Measurements from ENCODE around the gene CBLN1.

Gene CBLN1

GRCh38 chr16:49280841-49281371 lies 732 bp downstream of the CBLN1 start:
- ChIA-PET POLR2A (no interaction called here), CTCF (no interaction called here)
- DNase-seq (ENCODE audit: extremely low spot score), result no peak

GRCh38 chr16:49280105-49280741 lies 1.4 kb downstream of the CBLN1 start:
- no peak for TF ChIP-seq L3MBTL2 (conservative IDR thresholded peaks at IDR 0.05)
- TF ChIP-seq SUZ12 (IDR thresholded peaks at IDR 0.05), result no peak
- no peak for TF ChIP-seq FOXK2 (IDR thresholded peaks at IDR 0.05)
- TF ChIP-seq LEF1 (IDR thresholded peaks at IDR 0.05; ENCODE audit: borderline replicate concordance), result no peak
- no peak for TF ChIP-seq NFRKB (IDR thresholded peaks at IDR 0.05)
- no peak for TF ChIP-seq ZNF384 (IDR thresholded peaks at IDR 0.05)
- TF ChIP-seq HDGF (IDR thresholded peaks at IDR 0.05; ENCODE audit: borderline replicate concordance), result no peak
- TF ChIP-seq ARNT (IDR thresholded peaks at IDR 0.05), result no peak
- TF ChIP-seq CTBP1 (IDR thresholded peaks at IDR 0.05; ENCODE audit: borderline replicate concordance), result no peak
- TF ChIP-seq SP1 (IDR thresholded peaks at IDR 0.05), result no peak
- no peak for TF ChIP-seq ELF4 (IDR thresholded peaks at IDR 0.05)
- no peak for TF ChIP-seq PKNOX1 (IDR thresholded peaks at IDR 0.05)
- no peak for TF ChIP-seq FOXA1 (IDR thresholded peaks at IDR 0.05)
- no peak for TF ChIP-seq TARDBP (IDR thresholded peaks at IDR 0.05)
- no peak for TF ChIP-seq FOXM1 (IDR thresholded peaks at IDR 0.05; ENCODE audit: borderline replicate concordance)
- TF ChIP-seq BHLHE40 (IDR thresholded peaks at IDR 0.05; ENCODE audit: borderline replicate concordance), result no peak
- CTCF ChIA-PET, result no interaction called here
- POLR2A ChIA-PET, result no interaction called here
- no peak for DNase-seq (ENCODE audit: extremely low spot score)

More at GRCh38 chr16:49280841-49281371, 732 bp downstream of the CBLN1 start:
- no peak for TF ChIP-seq PKNOX1 (IDR thresholded peaks at IDR 0.05)
- TF ChIP-seq LEF1 (IDR thresholded peaks at IDR 0.05; ENCODE audit: borderline replicate concordance), result no peak
- TF ChIP-seq HDGF (IDR thresholded peaks at IDR 0.05; ENCODE audit: borderline replicate concordance), result no peak
- no peak for TF ChIP-seq ZNF384 (IDR thresholded peaks at IDR 0.05)
- no peak for TF ChIP-seq L3MBTL2 (conservative IDR thresholded peaks at IDR 0.05)
- TF ChIP-seq NFRKB (IDR thresholded peaks at IDR 0.05), result no peak
- TF ChIP-seq FOXK2 (IDR thresholded peaks at IDR 0.05), result no peak
- TF ChIP-seq TARDBP (IDR thresholded peaks at IDR 0.05), result no peak
- no peak for TF ChIP-seq FOXA1 (IDR thresholded peaks at IDR 0.05)
- no peak for TF ChIP-seq SP1 (IDR thresholded peaks at IDR 0.05)
- TF ChIP-seq SUZ12 (IDR thresholded peaks at IDR 0.05), result no peak
- no peak for TF ChIP-seq BHLHE40 (IDR thresholded peaks at IDR 0.05; ENCODE audit: borderline replicate concordance)
- no peak for TF ChIP-seq ARNT (IDR thresholded peaks at IDR 0.05)
- TF ChIP-seq CTBP1 (IDR thresholded peaks at IDR 0.05; ENCODE audit: borderline replicate concordance), result no peak
- no peak for TF ChIP-seq FOXM1 (IDR thresholded peaks at IDR 0.05; ENCODE audit: borderline replicate concordance)
- no peak for TF ChIP-seq ELF4 (IDR thresholded peaks at IDR 0.05)

- POLR2A ChIA-PET, result no interaction called here
- CTCF ChIA-PET, result no interaction called here
- TF ChIP-seq FOXA1 (IDR thresholded peaks at IDR 0.05) (no peak), ARNT (IDR thresholded peaks at IDR 0.05) (no peak), NFRKB (IDR thresholded peaks at IDR 0.05) (no peak), PKNOX1 (IDR thresholded peaks at IDR 0.05) (no peak), ELF4 (IDR thresholded peaks at IDR 0.05) (no peak), SUZ12 (IDR thresholded peaks at IDR 0.05) (no peak), FOXM1 (IDR thresholded peaks at IDR 0.05; ENCODE audit: borderline replicate concordance) (no peak), CTBP1 (IDR thresholded peaks at IDR 0.05; ENCODE audit: borderline replicate concordance) (no peak), FOXK2 (IDR thresholded peaks at IDR 0.05) (no peak), HDGF (IDR thresholded peaks at IDR 0.05; ENCODE audit: borderline replicate concordance) (no peak)
- DNase-seq (ENCODE audit: extremely low spot score), result no peak
Observed at GRCh38 chr16:49278944-49279725, 2.5 kb downstream of the CBLN1 start.

GRCh38 chr16:49278567-49278827 lies 3.1 kb downstream of the CBLN1 start:
- POLR2A ChIA-PET, result no interaction called here
- TF ChIP-seq FOXK2 (IDR thresholded peaks at IDR 0.05), result no peak
- no peak for TF ChIP-seq CTBP1 (IDR thresholded peaks at IDR 0.05; ENCODE audit: borderline replicate concordance)
- no peak for DNase-seq (ENCODE audit: extremely low spot score)
- CTCF ChIA-PET, result no interaction called here

- TF ChIP-seq CTBP1 (IDR thresholded peaks at IDR 0.05; ENCODE audit: borderline replicate concordance) (no peak), NFRKB (IDR thresholded peaks at IDR 0.05) (no peak), SUZ12 (IDR thresholded peaks at IDR 0.05) (no peak), TARDBP (IDR thresholded peaks at IDR 0.05) (no peak), HDGF (IDR thresholded peaks at IDR 0.05; ENCODE audit: borderline replicate concordance) (no peak), SP1 (IDR thresholded peaks at IDR 0.05) (no peak), L3MBTL2 (conservative IDR thresholded peaks at IDR 0.05) (no peak), BHLHE40 (IDR thresholded peaks at IDR 0.05; ENCODE audit: borderline replicate concordance) (no peak), LEF1 (IDR thresholded peaks at IDR 0.05; ENCODE audit: borderline replicate concordance) (no peak), ZNF384 (IDR thresholded peaks at IDR 0.05) (no peak), ARNT (IDR thresholded peaks at IDR 0.05) (no peak), FOXM1 (IDR thresholded peaks at IDR 0.05; ENCODE audit: borderline replicate concordance) (no peak), PKNOX1 (IDR thresholded peaks at IDR 0.05) (no peak), ELF4 (IDR thresholded peaks at IDR 0.05) (no peak), FOXA1 (IDR thresholded peaks at IDR 0.05) (no peak), FOXK2 (IDR thresholded peaks at IDR 0.05) (no peak)
- ChIA-PET CTCF (no interaction called here), POLR2A (no interaction called here)
- DNase-seq (ENCODE audit: extremely low spot score), result no peak
Observed at GRCh38 chr16:49277766-49278566, 3.7 kb downstream of the CBLN1 start.

Measured in HEK293T (cell line).